Measurements from ENCODE around the gene ISOC2. TPM values are rescaled to one million over a fixed set of nuclear protein-coding genes. Genes with fewer than 3 reads are reported as not detected.

The ISOC2 gene
- total RNA-seq, 1 donor from 2014 or later, result 58.8 TPM

- H3K36me3 Mint-ChIP-seq (ENCODE audit: low read depth, unreplicated experiment), result no peaks in the 10 kb centered on the region
- Histone ChIP-seq H3K4me1 (ENCODE audit: insufficient read depth, low read length) (no peaks in the 10 kb centered on the region), H3K4me2 (ENCODE audit: low read length) (no peak overlapping the region), H2AFZ (ENCODE audit: low read depth, low read length) (no peak overlapping the region), H3K4me3 (ENCODE audit: insufficient read depth, low read depth, low read length) (no peak overlapping the region), H3K79me2 (ENCODE audit: insufficient read depth, low read length) (no peaks in the 10 kb centered on the region), H3K27me3 (ENCODE audit: insufficient read depth, low read length) (peaks cover 42% of the 10 kb centered on the region), H3K36me3 (ENCODE audit: insufficient read depth, low read length) (no peaks in the 10 kb centered on the region), H4K20me1 (ENCODE audit: insufficient read depth, low read length) (no peaks in the 10 kb centered on the region), H3K9me3 (ENCODE audit: insufficient read depth, low read depth, low read length) (no peaks in the 10 kb centered on the region), H3K27ac (ENCODE audit: low read depth, low read length) (no peak overlapping the region), H3K9ac (ENCODE audit: low read length) (no peak overlapping the region)
- no peak for DNase-seq (ENCODE audit: low read depth)
- H3K4me3 Mint-ChIP-seq (ENCODE audit: unreplicated experiment), result no peak overlapping the region
- TF ChIP-seq CTCF (IDR thresholded peaks at IDR 0.05; ENCODE audit: insufficient read depth, low read depth, low read length), result no peak
- TF ChIP-seq EZH2 (IDR thresholded peaks at IDR 0.05; ENCODE audit: insufficient read depth, low read length), result no peak
- H3K4me1 Mint-ChIP-seq (ENCODE audit: low read depth, unreplicated experiment), result no peaks in the 10 kb centered on the region
- no peak overlapping the region for H3K27ac Mint-ChIP-seq (ENCODE audit: unreplicated experiment)
- no peak for FAIRE-seq
- peaks cover under 1% of the 10 kb centered on the region for H3K9me3 Mint-ChIP-seq (ENCODE audit: unreplicated experiment)
- H3K27me3 Mint-ChIP-seq (ENCODE audit: low read depth, unreplicated experiment), result peaks cover 53% of the 10 kb centered on the region
Observed at GRCh38 chr19:55446060-55446459, 15.4 kb downstream of the ISOC2 start.

DNA sequence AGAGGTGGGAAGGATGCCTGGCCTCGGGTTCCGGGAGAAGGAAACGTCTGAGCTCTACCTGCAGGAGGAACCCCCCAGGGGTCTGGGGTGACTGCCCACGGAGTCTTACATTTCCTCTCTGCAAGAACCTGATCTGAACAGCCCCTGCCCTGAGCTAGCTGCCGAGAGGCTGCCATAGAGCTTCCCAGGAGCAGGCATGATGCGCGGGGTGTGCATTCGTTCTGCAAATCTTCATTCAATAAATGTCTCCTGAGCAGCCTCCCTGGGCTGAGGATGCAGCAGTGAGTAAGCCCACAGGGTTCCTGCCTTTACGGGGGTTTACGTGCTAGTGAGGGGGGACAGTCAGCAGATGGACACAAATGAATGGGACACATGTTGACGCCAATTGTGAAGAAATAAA is 16.8 kb downstream of the ISOC2 start:
- Histone ChIP-seq H3K79me2 (ENCODE audit: insufficient read depth, low read length) (no peaks in the 10 kb centered on the region), H3K9me3 (ENCODE audit: insufficient read depth, low read depth, low read length) (peaks cover 4% of the 10 kb centered on the region), H3K4me1 (ENCODE audit: insufficient read depth, low read length) (no peaks in the 10 kb centered on the region), H3K4me2 (ENCODE audit: low read length) (no peak overlapping the region), H3K36me3 (ENCODE audit: insufficient read depth, low read length) (no peaks in the 10 kb centered on the region), H3K27me3 (ENCODE audit: insufficient read depth, low read length) (peaks cover 45% of the 10 kb centered on the region), H3K4me3 (ENCODE audit: insufficient read depth, low read depth, low read length) (no peak overlapping the region), H3K9ac (ENCODE audit: low read length) (no peak overlapping the region), H3K27ac (ENCODE audit: low read depth, low read length) (no peak overlapping the region), H4K20me1 (ENCODE audit: insufficient read depth, low read length) (no peaks in the 10 kb centered on the region), H2AFZ (ENCODE audit: low read depth, low read length) (no peak overlapping the region)
- H3K27ac Mint-ChIP-seq (ENCODE audit: unreplicated experiment), result no peak overlapping the region
- no peaks in the 10 kb centered on the region for H3K4me1 Mint-ChIP-seq (ENCODE audit: low read depth, unreplicated experiment)
- TF ChIP-seq EZH2 (IDR thresholded peaks at IDR 0.05; ENCODE audit: insufficient read depth, low read length) (peak; percentile 4), CTCF (IDR thresholded peaks at IDR 0.05; ENCODE audit: insufficient read depth, low read depth, low read length) (no peak)
- no peak for DNase-seq (ENCODE audit: low read depth)
- peaks cover 3% of the 10 kb centered on the region for H3K9me3 Mint-ChIP-seq (ENCODE audit: unreplicated experiment)
- FAIRE-seq, result no peak
- peaks cover 55% of the 10 kb centered on the region for H3K27me3 Mint-ChIP-seq (ENCODE audit: low read depth, unreplicated experiment)
- no peaks in the 10 kb centered on the region for H3K36me3 Mint-ChIP-seq (ENCODE audit: low read depth, unreplicated experiment)
- no peak overlapping the region for H3K4me3 Mint-ChIP-seq (ENCODE audit: unreplicated experiment)

DNA sequence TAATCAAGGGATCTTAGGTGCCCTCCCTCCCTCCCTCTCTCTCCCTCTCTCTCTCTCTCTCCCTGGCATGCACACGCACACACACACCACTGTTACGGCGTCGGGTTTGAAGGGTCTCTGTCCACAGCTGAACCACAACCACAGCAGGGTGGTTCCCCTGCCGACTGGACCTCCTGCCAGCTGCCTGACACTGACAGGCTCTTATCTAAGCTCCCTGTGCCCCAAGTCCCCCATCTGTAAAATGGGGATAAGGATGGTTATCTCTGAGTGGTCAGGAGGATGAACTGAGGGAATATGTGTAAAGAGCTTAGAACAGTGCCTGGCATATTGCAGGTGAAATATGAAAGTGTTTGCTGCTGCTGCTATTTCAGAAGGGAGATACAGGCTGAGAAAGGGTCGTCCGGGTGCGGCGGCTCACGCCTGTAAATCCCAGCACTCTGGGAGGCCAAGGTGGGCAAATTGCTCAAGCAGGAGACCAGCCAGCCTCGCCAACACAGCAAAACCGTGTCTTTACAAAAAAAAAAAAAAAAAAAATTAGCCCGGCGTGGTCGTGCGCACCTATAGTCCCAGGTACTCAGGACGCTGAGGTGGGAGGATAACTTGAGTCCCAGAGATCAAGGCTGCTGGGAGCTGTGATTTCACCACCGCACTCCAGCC is 17.5 kb downstream of the ISOC2 start:
- Mint-ChIP-seq H3K9me3 (ENCODE audit: unreplicated experiment) (peaks cover 10% of the 10 kb centered on the region), H3K27ac (ENCODE audit: unreplicated experiment) (no peak overlapping the region), H3K4me3 (ENCODE audit: unreplicated experiment) (no peak overlapping the region), H3K4me1 (ENCODE audit: low read depth, unreplicated experiment) (no peaks in the 10 kb centered on the region), H3K36me3 (ENCODE audit: low read depth, unreplicated experiment) (no peaks in the 10 kb centered on the region), H3K27me3 (ENCODE audit: low read depth, unreplicated experiment) (peaks cover 62% of the 10 kb centered on the region)
- no peak overlapping the region for H2AFZ ChIP-seq (ENCODE audit: low read depth, low read length)
- H3K9me3 ChIP-seq (ENCODE audit: insufficient read depth, low read depth, low read length), result peaks cover 4% of the 10 kb centered on the region
- DNase-seq (ENCODE audit: low read depth) (no peak), FAIRE-seq (no peak)
- peaks cover 52% of the 10 kb centered on the region for H3K27me3 ChIP-seq (ENCODE audit: insufficient read depth, low read length)
- TF ChIP-seq CTCF (IDR thresholded peaks at IDR 0.05; ENCODE audit: insufficient read depth, low read depth, low read length) (no peak), EZH2 (IDR thresholded peaks at IDR 0.05; ENCODE audit: insufficient read depth, low read length) (peak; percentile 23)
- no peak overlapping the region for H3K4me2 ChIP-seq (ENCODE audit: low read length)
- H3K4me1 ChIP-seq (ENCODE audit: insufficient read depth, low read length), result no peaks in the 10 kb centered on the region
- H3K4me3 ChIP-seq (ENCODE audit: insufficient read depth, low read depth, low read length), result no peak overlapping the region
- no peaks in the 10 kb centered on the region for H3K36me3 ChIP-seq (ENCODE audit: insufficient read depth, low read length)
- H3K79me2 ChIP-seq (ENCODE audit: insufficient read depth, low read length), result no peaks in the 10 kb centered on the region
- H4K20me1 ChIP-seq (ENCODE audit: insufficient read depth, low read length), result no peaks in the 10 kb centered on the region
- no peak overlapping the region for H3K27ac ChIP-seq (ENCODE audit: low read depth, low read length)
- no peak overlapping the region for H3K9ac ChIP-seq (ENCODE audit: low read length)

All from astrocyte (in vitro differentiated cells and primary cell).